Fibroblast of skin of back (primary cell): ENCODE data around the gene SMU1. TPM values are rescaled to one million over a fixed set of nuclear protein-coding genes. Genes with fewer than 3 reads are reported as not detected.

Source experiments
- DNase-seq: peaks from one replicate; pipeline ENCODE4 v3.0.0-alpha.2; 2013
- polyA plus RNA-seq, 2 experiments: library from polyadenylated mRNA; unstranded; fragments of 120-200 nt; gene quantifications; one replicate each; pipeline ENCODE4 v1.2.1, GENCODE V29; 2013; ENCODE audit not compliant: insufficient read length in 2 of 2

Gene SMU1
- 16.7 TPM for polyA plus RNA-seq (2013, experiment 1 of 2; ENCODE audit: insufficient read length)
- polyA plus RNA-seq (2013, experiment 2 of 2; ENCODE audit: insufficient read length): 13.6 TPM

DNA sequence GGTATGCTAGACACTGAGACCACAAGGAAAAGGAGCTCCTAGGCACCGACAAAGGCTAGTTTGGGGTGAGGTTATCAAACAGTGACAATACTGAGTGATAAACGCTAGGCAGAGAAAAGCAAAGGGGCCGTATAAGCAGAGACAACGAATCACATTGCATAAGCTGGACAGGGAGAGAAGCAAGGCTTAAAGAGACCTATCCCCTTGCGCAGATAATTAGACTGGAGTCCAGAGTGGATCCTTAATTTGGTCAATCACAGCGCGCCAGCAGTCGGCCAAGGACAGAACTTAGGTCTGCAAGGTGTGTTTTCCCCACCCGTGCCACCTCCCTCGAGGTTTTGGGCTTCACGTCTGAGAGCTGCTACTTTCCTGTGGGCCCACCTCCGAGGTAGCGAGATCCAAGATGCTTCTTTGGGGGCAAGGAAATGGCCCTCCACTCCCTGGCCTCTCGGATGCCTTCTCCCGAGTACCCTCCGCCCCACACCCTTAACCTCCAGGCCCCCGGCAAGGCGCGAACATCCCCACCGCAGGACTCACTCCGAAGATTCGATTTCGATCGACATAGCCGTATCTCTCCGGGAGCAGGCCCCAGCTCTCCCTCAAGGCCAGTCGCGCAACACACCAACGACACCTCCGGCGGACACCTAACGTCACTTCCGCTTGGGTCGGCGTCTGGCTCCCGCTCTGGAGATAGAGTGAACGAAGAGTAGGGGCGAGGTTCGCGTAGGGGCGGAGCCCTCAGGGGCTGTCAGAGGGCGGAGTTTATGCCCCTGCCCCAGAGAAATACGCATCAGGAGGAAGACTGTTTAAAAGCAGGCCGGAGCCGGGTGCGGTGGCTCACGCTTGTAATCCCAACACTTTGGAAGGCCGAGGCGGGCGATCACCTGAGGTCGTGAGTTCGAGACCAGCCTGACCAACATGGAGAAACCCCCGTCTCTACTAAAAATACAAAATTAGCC lies at the start of gene SMU1:
SMU1 (minus strand) TSS at position 629 of the 959 bp plus-strand sequence; CDS start at position 563, 66 bp downstream.
- peak; percentile 98 for DNase-seq

- no peak for DNase-seq
Observed at GRCh38 chr9:33125461-33125860, 49.0 kb upstream of the SMU1 start.

- no peak for DNase-seq
Observed at GRCh38 chr9:33124751-33125381, 48.4 kb upstream of the SMU1 start.

DNA sequence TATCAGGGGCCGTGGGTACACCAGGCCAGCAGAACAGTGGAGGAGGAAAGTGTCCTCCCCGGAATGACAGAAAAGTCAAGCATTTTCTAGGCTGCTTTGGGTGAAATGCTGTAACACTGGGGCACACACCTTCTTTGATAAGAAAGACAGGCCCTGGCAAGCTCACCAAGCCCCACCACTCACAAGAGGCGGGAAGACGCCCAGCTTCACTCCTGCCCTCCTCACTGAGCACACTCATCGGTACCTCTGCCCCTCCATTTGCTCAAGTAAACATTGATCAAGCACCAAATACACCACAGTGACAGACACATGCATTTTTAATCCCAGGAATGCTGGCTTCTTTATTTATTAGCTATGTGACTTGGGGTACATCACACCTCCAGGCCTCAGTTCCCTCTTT lies 47.6 kb upstream of the SMU1 start:
- DNase-seq: no peak

GRCh38 chr9:33123407-33124031 lies 47.0 kb upstream of the SMU1 start:
- no peak for DNase-seq

DNA sequence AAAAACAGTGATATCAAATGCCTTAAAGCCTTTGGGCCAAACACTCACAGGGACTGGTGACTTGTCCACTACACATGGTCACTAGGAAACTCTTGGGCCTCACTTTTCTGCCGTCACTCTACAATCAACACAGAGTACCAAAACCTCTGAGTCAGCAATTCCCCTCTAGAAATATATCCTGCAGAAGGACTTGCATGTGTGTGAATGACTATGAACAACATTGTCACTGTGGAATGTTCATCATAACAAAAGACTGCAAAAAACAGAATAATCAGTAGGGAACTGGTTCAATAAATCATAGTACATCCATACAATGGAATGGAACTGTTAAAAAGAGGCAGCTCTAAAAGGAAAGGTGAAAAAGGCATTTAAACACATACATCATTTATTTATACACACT lies 44.1 kb upstream of the SMU1 start:
- no peak for DNase-seq

GRCh38 chr9:33117796-33118195 lies 41.3 kb upstream of the SMU1 start:
- DNase-seq: no peak

- peak; percentile 89 for DNase-seq
Observed at GRCh38 chr9:33117306-33117705, 40.8 kb upstream of the SMU1 start.

DNA sequence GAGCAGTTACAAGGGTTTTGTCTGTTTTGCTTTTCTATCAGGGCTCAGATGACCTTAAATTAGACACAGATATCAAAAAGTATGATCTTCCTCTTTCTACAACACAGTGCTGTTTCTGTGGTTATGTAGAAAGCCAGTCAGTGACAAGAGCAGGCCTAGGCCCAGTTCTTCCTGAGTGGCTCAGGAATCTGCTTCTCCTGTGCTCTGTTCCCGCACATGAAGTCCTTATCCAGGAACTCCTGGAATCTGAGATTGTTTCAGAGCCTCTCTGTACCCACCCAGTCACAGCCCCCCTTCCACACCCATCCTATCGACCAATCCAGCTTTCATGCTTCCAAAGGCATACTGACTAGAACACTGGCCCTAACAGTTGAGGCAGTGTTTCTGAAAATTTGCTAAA lies 40.4 kb upstream of the SMU1 start:
- peak; percentile 73 for DNase-seq

GRCh38 chr9:33114746-33115145 lies 38.3 kb upstream of the SMU1 start:
- no peak for DNase-seq

GRCh38 chr9:33113799-33114547 lies 37.5 kb upstream of the SMU1 start:
- DNase-seq: no peak

- DNase-seq: no peak
Observed at GRCh38 chr9:33112094-33112493, 35.6 kb upstream of the SMU1 start.

GRCh38 chr9:33111631-33112030 lies 35.2 kb upstream of the SMU1 start:
- no peak for DNase-seq

DNA sequence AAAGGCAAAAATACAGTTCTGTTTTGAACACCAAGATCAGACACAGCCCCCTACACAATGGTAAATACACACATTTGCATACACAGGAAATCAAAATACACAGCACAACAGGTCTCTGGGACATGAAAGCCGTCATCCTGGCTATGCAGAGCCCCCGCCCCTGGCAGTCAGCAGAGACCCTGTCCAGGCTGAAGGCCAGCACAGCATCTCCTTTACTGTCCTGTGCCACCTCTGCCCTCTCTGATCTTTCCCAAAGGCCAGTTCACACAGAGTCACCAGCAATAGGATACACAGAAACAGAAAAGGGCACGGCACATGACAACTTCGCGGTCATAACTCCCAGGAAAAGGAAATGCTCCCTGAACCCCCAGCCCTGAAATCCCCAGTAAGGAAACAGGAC lies 34.2 kb upstream of the SMU1 start:
- DNase-seq: no peak

DNA sequence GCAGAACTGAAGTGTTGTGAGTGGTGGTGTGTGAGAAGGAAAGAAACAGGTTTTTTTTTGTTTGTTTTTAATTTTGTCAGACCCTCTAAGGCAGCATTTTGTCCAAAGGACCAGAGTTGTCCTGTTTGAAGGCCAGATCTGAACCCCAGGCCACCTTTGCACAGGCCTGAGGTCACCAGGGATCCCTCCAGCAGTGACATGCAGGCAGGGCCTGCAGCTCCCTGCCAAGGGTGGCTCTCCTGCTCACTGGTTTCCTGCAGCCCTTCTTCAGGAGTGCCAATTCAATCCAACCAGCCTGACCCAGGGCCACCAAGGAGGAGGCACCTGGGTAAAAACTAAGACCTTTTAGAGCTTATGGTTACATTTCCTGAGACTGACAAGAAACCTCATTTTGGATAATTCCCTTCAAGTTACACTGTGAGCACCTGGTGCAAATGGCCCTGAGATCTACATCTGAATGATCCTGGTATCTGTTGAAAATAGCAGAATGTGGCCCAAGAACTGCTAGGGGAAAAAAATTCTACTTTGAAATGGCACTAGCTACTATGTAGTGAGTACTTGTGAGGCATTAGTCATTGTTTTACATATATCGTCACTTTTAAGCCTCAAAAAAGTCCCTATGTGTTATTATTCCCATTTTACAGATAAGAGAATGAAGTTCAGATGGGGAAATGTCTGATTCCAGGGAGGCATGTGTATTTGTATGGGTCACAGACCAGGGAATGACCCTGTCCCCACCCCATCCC lies 33.5 kb upstream of the SMU1 start:
- DNase-seq: no peak

GRCh38 chr9:33109097-33109496 lies 32.6 kb upstream of the SMU1 start:
- no peak for DNase-seq

DNA sequence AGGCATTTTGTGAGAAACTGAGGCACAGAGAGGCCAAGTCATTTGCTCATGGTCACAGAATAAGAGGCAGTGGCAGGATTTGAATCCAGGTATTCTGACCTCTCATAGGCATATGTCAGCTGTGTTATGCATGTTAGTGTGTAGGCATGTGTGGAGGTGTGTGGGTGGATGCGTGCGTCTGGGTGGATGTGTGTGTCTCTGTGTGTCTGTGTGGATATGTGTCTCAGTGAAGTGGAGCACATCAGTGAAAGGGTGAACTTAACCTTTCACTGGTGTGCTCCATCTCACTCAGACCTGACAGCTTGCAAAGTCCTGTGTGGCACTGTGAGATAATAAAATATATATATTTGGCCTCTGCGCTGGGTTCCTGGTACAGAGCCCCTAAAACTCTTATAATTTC lies 32.0 kb upstream of the SMU1 start:
- no peak for DNase-seq

GRCh38 chr9:33107762-33108161 lies 31.3 kb upstream of the SMU1 start:
- DNase-seq: no peak

- peak; percentile 94 for DNase-seq
Observed at GRCh38 chr9:33106827-33107621, 30.6 kb upstream of the SMU1 start.

- DNase-seq: no peak
Observed at GRCh38 chr9:33106372-33106771, 29.9 kb upstream of the SMU1 start.

GRCh38 chr9:33105959-33106358 lies 29.5 kb upstream of the SMU1 start:
- peak; percentile 62 for DNase-seq
